Inflammatory macrophage (primary cell): ENCODE measurements around the gene CCN5.
"Not testable (repeated sequence)": the region's sequence is repeated elsewhere in the genome, so short reads cannot be mapped to it uniquely, and the experiment has no call there.

Experiments used
- DNase-seq, 2 donors: peaks; one replicate each; pipeline ENCODE4 v3.0.0-alpha.2; 2020 to 2022
- total RNA-seq, 18 experiments: gene quantifications; one replicate each; lab custom pipeline; 2026; ENCODE audit warnings: mixed read lengths in 6 of 18, inconsistent platforms in 2 of 18; lab: John Stamatoyannopoulos, UW

The CCN5 gene, protein sequence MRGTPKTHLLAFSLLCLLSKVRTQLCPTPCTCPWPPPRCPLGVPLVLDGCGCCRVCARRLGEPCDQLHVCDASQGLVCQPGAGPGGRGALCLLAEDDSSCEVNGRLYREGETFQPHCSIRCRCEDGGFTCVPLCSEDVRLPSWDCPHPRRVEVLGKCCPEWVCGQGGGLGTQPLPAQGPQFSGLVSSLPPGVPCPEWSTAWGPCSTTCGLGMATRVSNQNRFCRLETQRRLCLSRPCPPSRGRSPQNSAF
- 0 to 0.07 (median 0) reads per million in 18 experiments for total RNA-seq

DNA sequence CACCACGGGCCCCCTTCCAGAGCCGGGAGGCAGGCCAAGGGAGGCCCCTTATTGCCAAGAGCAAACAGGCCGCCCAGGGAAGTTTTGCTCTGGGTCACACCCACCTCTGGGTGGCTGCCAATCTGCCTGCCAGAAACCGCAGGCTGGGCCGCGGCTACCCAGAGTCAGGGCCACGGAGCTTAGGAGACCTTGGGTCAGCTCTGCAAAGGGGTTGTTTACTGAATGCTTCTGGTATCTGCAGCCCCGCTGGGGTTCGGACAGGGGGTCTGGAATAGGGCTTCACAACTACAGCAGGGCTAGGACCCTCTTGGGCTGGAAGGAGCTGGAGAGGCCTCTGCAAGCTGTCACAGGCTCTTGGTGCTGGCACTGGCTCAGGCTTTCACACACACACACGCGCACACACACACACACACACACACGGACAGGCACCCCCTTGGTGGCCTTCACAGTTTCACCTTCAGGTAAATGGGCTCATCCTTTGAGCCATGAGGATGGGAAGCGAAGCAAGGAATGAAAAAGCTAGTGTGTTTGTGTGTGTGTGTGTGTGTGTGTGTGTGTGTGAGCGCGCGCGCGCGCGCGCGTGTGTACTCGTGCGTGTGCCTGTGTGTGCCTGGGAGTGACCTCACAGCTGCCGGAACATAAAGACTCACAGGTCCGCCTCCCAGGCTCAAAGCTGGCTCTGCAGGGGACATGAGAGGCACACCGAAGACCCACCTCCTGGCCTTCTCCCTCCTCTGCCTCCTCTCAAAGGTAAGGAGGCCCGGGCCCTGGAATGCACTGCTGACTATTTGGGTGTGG lies at the start of gene CCN5:
TSS of gene CCN5 (plus strand) at position 669 of the 798 bp plus-strand sequence. CDS start at position 691, 22 bp downstream.
- DNase-seq: peak; percentile 39 to 44

DNA sequence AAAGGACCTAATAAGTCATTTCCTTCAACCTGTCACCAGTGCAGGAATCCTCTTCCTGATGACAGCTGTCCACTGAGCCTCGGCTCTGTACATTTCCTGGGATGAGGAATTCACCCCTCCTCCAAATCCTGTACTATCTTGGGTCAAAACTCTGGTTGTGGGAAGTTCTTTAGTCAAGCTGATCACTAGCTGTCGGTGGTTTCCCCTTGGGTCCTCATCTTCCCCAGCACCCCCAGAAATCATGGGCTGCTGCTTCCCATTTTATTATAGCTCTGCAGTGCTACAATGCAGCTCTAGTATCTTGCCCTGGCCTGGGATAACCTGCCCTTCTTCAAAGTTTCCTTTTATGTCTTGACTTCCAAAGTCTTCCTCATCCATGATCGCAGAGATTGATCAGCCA lies 49.1 kb upstream of the CCN5 start:
- peak; percentile 22 to 49 for DNase-seq

DNA sequence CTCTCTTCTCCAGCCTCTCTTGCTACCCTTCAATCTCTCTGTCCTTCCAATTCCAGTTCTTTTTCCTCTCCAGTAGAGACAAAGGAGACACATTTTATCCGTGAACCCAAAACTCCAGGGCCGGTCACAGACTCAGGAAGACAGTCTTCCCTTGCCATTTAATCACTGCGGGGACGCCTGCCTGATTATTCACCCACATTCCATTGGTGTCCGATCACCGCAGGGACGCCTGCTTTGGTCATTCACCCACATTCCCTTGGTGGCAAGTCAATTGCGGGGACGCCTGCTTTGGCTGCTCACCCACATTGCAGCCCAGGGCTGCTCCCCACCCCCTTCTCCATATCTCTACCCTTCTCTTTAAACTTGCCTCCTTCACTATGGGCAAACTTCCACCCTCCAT lies 44.3 kb upstream of the CCN5 start:
- not testable (repeated sequence) for DNase-seq

DNA sequence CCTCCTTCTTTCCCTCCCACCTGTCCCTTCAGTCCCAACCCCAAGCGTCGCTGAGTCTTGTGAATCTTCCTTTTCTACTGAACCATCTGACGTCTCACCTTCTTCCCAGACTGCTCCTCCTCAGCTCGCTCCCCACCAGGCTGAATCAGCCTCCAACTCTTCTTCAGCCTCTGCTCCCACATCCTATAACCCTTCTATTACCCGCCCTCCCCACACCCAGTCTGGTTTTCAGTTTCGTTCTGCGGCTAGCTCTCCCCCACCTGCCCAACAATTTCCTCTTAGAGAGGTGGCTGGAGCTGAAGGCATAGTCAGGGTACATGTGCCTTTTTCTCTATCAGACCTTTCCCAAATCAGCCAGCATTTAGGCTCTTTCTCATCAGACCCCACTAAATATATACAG lies 43.6 kb upstream of the CCN5 start:
- DNase-seq: not testable (repeated sequence)

DNA sequence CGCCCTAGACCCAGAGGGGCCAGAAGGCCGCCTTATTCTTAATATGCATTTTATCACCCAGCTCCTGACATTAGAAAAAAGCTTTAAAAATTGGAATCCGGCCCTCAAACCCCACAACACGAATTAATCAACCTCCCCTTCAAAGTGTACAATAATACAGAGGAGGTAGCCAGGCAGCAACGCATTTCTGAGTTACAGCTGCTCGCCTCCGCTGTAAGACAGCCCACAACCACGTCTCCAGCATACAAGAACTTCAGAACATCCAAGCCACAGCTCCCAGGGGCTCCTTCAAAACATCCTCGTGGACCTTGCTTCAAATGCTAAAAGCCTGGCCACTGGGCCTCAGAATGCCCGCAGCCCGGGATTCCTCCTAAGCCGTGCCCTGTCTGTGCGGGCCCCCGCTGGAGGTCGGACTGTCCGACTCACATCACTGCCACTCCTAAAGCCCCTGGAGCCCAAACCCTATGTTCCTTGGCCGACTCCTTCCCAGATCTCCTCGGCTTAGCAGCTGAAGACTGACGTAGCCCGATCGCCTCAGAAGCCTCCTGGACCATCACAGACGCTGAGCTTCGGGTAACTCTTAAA lies 42.8 kb upstream of the CCN5 start:
- not testable (repeated sequence) for DNase-seq

DNA sequence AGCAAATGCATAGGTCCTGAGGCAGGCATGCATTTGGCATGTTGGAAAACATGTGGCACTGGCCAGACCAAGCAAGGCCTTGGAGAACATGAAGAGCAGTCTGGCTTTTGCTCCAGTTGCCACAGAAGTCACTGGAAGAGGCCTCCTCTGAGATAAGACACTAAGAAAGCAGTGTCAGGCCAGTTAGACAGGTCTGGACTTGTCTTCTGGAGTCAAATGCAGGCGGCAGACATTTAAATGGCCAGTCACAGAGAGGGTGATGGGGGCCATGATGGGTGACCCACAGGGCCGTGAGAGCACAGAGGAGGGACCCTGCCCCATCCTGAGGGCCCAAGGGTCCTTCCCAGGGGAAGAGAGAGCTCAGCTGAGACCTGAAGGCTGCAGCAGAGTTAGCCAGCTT lies 36.9 kb upstream of the CCN5 start:
- no peak for DNase-seq

DNA sequence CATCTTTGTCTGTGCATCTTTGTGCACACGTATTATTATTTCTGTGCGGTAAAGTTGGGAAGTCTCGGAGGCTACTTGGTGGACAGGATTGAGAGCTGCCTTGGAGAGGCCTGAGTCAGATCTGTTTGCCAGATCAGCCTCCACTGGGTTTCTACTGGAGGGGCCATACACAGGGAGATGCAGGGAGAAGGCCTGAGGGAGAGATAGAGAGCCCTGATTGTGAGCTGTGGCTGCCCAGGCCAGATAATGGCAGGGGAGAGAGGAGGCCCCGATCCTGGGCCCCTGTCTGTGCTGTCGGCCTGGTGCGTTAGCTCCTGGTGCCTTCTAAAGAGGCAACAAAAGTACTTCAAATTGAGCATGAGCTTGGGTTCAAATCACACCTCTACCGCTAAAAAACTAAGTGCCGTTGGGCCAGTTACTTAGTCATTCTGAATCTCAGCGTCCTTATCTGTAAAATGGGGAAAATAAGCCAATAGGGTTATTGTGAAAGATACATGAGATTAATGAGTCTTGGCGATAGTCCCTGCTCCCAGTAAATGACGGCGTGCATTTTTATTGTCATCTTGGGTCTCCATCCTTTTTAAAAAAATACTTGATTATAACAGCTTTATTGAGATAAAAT lies 36.1 kb upstream of the CCN5 start:
- no peak for DNase-seq

DNA sequence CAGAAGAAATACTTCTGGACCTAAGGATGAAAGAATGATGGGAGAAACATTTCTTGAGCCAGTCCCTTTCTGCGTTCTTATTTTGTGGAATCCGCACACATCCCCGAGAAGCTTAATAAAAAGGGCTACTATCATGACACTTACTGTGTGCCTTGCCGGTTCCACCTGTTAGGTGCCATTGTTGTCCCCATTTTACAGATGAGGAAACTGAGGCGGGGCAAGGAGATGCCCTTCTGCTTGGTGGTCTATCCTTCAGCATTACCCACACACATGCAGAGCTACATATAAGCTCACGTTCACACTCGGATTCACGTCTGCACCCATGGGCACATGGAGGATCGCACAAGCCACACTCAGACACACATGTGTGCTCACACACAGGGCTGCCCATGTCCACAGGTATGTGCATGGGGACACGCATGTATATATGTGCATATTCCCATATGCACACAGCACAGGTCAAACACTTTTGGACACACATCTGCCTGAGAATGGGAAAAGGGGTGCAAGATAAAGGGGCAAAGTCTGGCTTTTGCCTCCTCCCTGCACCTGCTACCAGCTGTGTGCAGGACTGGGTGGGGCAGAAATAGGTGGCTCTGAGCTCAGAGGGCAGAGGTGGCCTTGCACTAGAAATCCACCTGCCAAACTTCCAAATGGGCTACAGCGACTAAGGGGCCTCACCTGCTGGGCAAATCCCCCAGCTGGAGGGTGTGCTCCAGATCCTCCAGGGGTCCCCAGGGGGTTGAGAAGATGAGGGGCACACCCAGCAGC lies 33.2 kb upstream of the CCN5 start:
- DNase-seq: no peak

DNA sequence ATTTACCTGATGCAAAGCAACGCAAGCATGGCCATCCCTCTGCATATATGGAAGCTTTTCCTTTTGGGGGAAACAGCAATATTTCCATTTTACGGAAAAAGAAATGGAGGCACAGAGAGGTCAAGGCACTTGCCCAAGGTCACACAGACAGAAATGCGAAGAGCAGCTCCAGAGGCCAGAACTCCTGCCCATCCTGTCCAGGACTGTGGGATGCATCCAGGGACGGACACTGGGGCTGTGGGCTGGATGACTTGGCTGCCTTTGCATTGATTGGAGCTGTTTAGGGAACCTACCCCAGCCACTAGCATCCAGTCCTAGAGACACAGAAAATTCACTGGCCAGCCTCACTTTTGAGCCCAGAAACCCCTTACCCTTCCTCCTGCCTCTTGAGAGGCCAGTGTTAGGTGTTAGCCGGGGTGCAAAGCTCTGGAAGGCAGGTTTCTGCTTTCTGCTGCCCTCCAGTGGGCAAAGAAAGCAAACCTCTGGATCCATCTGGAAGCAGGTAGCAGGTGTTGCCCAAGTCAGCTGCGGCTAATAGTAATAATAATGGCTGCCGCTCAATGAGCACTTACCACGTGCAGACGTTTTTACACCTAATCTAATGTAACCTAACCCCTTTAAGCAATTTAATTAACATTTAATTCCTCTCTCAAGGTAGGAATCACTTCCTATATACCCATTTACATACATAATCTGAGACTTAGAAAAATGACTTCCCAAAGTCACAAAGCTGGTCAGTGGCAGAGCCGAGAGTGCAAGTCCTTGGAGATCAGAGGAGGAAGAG lies 31.7 kb upstream of the CCN5 start:
- peak; percentile 41 to 55 for DNase-seq

DNA sequence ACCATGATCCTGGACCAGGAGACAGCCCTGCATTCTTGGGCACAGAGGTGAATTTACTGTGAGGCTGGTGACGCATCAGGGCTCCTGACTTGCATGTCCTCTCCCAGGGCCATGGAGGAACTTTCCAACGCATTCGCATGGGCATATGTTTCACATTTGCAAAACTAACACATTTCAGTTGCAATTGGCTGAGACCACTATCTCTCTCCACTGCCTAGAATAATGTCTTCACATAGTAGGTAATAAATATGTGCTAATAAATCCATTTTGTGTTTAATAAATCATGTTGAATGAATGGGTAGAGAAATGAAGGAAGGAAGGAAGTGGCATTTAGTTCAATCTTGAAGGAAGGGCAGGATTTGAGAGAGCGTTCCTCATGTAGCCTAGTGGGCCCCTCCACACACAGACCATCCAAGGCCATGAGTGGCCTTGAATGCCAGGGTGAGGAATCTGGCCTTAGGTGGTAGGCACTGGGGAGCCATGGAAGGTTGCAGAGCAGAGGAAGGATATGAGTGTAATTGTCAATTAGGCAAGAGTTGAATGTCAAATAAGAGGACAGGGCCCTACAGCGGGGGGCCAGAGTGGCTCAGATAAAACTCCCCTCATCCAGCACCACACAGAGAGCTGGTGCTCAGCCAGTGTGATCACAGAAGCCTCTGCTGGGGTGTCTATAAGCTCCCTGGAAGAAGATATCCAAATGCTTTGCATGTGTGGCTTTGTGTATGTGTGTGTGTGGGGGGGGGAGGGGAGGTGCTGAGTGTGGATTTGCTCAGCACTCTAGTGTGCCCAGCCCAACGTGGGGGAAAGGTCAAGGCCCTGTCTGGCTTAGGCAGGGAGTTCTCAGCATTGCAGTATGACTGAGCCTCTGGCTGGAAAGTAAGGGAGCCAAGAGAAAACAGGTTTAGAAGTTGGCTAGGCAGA lies 30.9 kb upstream of the CCN5 start:
- no peak for DNase-seq

DNA sequence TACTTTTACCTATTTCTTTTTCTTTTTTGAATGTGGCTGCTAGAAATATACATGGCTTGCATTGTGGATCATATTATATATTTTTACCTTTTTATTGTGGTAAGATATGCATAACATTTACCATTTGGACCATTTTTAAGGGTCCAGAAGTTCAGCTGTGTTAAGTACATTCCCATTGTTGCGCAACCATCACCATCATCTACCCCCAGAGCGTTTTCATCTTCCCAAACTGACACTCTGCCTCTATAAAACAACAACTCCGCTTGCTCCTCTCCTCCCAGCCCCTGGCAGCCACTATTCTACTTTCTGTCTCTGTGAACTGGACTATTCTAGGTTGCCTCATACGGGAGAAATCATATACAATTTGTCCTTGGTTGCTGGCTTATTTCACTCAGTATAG lies 28.2 kb upstream of the CCN5 start:
- no peak for DNase-seq

DNA sequence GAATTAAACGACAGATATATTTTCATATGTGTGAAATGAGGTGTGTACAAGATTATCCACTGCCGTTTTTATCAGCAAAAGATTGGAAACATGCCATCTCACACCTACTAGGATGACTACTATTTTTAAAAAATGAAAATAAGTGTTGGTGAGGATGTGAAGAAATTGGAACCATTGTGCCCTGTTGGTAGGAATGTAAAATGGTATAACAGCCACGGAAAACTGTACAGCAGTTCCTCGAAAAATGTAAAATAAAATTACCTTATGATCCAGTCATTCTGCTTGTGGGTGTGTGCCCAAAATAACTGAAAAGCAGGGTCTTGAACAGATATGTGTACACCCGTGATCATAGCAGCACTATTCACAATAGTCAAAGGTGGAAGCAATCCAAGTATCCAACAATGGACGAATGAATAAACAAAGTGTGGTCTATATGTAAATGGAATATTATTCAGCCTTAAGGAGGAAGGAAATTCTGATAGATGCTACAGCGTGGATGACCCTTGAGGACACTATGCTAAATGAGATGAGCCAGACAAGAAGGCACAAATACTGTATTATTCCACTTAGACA lies 27.0 kb upstream of the CCN5 start:
- DNase-seq: no peak

DNA sequence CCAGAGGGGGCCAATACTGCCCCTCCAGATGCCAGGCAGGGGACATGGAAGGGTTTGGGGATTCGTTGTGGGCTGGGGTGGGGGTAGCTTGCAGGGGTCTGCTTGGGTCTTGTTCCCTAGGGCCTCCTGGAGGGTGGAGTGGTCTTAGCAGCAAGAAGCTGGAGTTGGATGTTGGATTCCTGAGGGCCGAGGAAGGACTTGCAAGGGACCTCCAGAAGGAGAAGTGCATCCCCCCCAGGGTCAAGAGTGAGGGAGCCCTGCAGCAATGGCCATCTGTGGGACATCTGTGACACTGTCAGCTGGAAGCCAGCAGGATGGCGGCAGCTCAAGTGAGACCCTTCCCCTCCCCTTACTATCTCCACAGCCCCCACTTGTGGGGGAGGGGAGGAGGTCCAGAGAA lies 25.4 kb upstream of the CCN5 start:
- no peak for DNase-seq

DNA sequence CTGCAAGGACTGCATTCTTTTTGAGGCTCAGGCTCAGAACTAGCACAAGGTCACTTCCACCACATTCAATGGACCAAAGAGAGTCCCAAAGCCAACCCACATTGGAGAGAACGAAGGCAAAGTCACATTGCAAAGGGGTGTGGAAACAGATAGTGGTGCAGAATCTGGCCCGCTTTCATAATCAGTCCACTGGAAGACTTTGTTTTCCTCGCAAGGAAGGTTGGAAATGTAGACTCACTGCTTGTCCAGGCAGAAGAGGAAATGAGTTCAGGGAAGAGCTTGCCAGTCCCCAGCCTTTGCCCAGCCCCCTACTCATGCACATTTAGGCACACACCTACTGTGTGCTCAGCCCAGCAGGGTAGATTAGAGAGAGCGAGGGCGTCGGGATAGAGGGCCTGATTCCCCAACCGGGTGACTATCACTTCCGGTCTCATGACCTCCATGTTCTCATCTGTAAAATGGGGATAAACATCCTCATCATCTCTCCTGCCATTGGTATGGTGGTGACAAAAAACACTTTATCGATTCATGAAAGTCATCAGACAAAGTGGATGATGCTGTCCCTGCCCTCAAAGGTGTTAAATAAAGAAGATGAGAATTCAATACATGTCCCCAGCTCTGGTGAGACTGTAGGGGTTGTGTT lies 24.3 kb upstream of the CCN5 start:
- DNase-seq: no peak

DNA sequence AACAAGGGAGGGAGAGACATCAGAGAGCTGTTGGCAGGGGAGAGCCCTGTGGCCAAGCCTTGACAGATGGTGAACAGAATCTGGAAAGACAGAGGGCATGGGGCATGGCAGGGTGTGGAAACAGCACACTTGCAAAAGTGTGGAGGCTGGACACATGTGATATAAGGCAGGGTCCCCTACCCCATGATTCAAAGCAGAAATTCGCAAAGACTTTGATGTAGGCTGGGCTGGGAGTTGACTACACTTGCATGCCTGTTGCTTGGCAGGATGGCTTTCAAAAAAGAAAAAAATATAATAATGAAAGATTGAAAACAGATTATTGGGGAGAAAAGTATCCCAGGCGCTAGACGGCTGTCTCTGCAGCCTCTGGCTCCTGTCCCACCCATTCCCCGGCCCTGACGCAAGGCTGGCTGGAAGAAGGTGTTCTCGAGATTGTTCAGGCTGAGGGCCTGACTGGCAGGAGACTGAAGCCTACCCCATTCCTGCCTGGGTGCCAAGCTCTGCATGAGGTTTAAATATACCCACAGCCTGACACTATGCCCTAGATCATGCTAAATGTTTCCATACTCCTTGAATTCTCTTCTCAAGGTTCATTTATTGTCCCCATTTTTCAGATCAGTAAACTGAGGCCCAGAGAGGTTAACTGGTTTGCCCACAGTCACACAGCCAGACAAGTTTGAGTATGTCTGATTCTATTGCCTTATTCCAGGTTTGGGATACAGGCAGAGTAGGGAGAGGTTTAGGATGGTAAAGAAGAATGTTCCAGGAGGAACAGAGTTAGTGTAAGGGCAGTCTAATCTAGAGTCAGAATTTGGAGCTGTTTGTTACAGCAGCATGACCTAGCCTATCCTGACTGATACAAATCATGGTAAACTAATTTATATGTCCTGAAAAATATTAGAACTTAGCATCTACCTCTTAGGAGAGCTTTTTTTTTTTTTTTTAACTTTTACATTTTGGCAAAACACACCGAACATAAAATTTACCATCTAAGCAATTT lies 23.4 kb upstream of the CCN5 start:
- DNase-seq: no peak

DNA sequence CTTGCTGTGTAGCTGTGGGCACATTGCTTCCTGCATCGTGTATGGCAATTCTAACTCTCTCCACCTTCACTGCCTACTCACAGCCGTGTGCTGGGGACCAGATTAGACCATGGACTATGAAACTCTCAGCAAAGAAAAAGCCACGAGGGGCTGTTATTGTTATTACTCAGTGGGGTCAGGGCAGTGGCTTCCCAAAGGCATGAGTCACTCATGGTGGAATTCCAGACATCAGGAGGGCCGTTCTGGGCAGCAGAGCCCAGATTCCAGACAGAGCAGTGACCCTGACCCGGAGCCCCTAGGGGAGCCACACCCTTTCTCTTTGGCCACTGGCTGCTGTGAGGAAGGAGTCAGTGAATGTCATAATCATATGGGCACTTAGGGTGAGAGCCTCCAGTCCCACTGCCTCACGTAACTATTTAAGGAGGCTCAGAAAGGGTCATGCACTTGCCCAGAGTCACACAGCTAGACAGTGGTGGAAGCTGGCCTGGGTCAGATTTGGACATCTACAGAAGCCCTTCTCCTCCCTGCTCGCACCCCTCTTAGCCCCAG lies 22.2 kb upstream of the CCN5 start:
- DNase-seq: no peak

DNA sequence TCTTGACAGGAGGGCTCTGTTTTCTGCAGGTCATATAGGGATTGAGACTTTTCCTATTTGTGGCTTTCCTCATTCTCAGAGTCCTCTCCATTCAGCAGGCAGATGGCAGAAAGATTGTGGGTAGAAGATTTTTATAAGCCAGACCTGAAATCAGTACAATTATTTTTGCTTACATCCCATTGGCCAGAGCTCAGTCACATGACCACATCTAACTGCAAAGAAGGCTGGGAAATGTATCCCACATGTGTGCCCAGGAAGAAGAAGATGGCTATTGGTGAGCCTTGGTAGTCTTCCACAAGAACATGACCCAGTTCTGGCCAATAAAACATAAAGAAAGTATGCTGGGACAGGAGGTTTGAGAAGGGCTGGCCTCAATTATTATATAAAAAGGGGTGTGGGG lies 21.5 kb upstream of the CCN5 start:
- DNase-seq: no peak

DNA sequence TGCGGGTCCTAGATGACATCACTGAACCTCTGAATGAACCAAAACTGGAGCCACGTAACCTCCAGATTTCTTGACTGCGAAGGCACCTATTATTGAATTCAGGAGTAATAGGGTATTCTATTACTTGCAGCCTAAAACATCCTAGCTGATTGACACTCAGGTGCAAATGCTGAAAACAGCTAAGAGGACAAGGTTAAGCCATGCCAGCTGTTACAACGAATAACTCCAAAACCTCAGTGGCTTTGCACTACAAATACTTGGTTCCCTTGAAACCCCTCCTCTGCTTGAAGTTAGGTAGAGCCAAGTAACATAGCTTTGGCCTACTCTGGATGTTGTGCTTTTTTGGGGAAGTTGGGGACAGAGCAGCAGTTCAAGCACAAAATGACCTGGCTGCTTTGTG lies 21.0 kb upstream of the CCN5 start:
- DNase-seq: no peak
